NCI-H524 treated with DMSO at 0.1 percent for 48 hours (cell line): ENCODE measurements around the gene C1orf74.

Source experiments
- DNase-seq: peaks from one replicate; lab custom pipeline; 2025; lab: John Stamatoyannopoulos, UW

C1orf74 gene

GRCh38 chr1:209746451-209747165, 37.8 kb downstream of the C1orf74 start:
- DNase-seq, result no peak

- no peak for DNase-seq
These were observed 41.2 kb downstream of the C1orf74 start for GRCh38 chr1:209743145-209743482.

GRCh38 chr1:209742409-209743144, 41.8 kb downstream of the C1orf74 start:
- DNase-seq, result no peak

- DNase-seq, result no peak
These were observed 42.5 kb downstream of the C1orf74 start for GRCh38 chr1:209741889-209742288.

GRCh38 chr1:209741193-209741592, 43.2 kb downstream of the C1orf74 start:
- no peak for DNase-seq

GRCh38 chr1:209738270-209738669, 46.1 kb downstream of the C1orf74 start:
- DNase-seq, result no peak

- no peak for DNase-seq
These were observed 47.2 kb downstream of the C1orf74 start for GRCh38 chr1:209737118-209737505.

- DNase-seq, result no peak
These were observed 47.8 kb downstream of the C1orf74 start for GRCh38 chr1:209736490-209737117.

GRCh38 chr1:209733409-209734192, 50.8 kb downstream of the C1orf74 start:
- DNase-seq, result no peak

- no peak for DNase-seq
These were observed 51.6 kb downstream of the C1orf74 start for GRCh38 chr1:209732725-209733124.

- no peak for DNase-seq
These were observed 54.9 kb downstream of the C1orf74 start for GRCh38 chr1:209729436-209729835.
